Measurements from ENCODE around the gene FAM171A1.

- TF ChIP-seq CTCF (IDR thresholded peaks at IDR 0.05; ENCODE audit: extremely low read depth in 1 of 2, insufficient read depth in 1 of 2, low read depth in 1 of 2, low read length in 2 of 2) (no peak), EZH2 (IDR thresholded peaks at IDR 0.05; ENCODE audit: borderline replicate concordance, low read depth, low read length, severe bottlenecking) (no peak), POLR2A (IDR thresholded peaks at IDR 0.05; ENCODE audit: low read depth, low read length) (no peak)
Observed at GRCh38 chr10:15381420-15381819, 10.3 kb upstream of the FAM171A1 start.

All from endothelial cell of umbilical vein (primary cell).